GM12892 (cell line): ENCODE results near the gene FBXW8.

Experiments
- DNase-seq: peaks from one replicate; pipeline ENCODE4 v3.0.0; 2011; ENCODE audit not compliant: insufficient read length
- FAIRE-seq: peaks from 2 replicates; lab custom pipeline; 2011; peaks lifted over from hg19 to GRCh38; lab: Jason Lieb, UNC
- POLR2A ChIP-seq: IDR thresholded peaks from 2 replicates; pipeline ENCODE4 v1.6.1; 2011; ENCODE audit warnings: low read depth, low read length, control low read depth
- POLR2AphosphoS5 ChIP-seq: IDR thresholded peaks from 2 replicates; pipeline ENCODE4 v1.6.1; 2011; ENCODE audit warnings: low read depth, low read length, control low read depth
- TAF1 ChIP-seq: IDR thresholded peaks from 2 replicates; pipeline ENCODE4 v1.6.1; 2011; ENCODE audit warnings: low read depth, mild to moderate bottlenecking, control low read depth, low read length, borderline replicate concordance

Gene FBXW8

GRCh38 chr12:116931665-116932064, 20.9 kb downstream of the FBXW8 start:
- no peak for FAIRE-seq
- no peak for DNase-seq
- no peak for TF ChIP-seq POLR2A
- TF ChIP-seq POLR2AphosphoS5 = no peak
- no peak for TF ChIP-seq TAF1

GRCh38 chr12:116933091-116933490, 22.3 kb downstream of the FBXW8 start:
- TF ChIP-seq POLR2A (no peak), POLR2AphosphoS5 (no peak), TAF1 (no peak)
- FAIRE-seq (no peak), DNase-seq (no peak)

- TF ChIP-seq POLR2AphosphoS5 (no peak), POLR2A (no peak), TAF1 (no peak)
- FAIRE-seq = no peak
- DNase-seq = no peak
Observed at GRCh38 chr12:116933512-116934246, 22.9 kb downstream of the FBXW8 start.

GRCh38 chr12:116934908-116935705, 24.4 kb downstream of the FBXW8 start:
- no peak for TF ChIP-seq TAF1
- no peak for DNase-seq
- FAIRE-seq = no peak

- TF ChIP-seq TAF1 (no peak), POLR2AphosphoS5 (no peak), POLR2A (no peak)
- FAIRE-seq (no peak), DNase-seq (no peak)
Observed at GRCh38 chr12:116937640-116938039, 26.9 kb downstream of the FBXW8 start.

- FAIRE-seq (no peak), DNase-seq (no peak)
- no peak for TF ChIP-seq TAF1
- no peak for TF ChIP-seq POLR2A
- TF ChIP-seq POLR2AphosphoS5 = no peak
Observed at GRCh38 chr12:116939734-116940133, 29.0 kb downstream of the FBXW8 start.

- FAIRE-seq (no peak), DNase-seq (no peak)
- TF ChIP-seq POLR2A (no peak), TAF1 (no peak), POLR2AphosphoS5 (no peak)
Observed at GRCh38 chr12:116941188-116941587, 30.4 kb downstream of the FBXW8 start.

- DNase-seq = no peak
- no peak for FAIRE-seq
- TF ChIP-seq POLR2A (no peak), TAF1 (no peak), POLR2AphosphoS5 (no peak)
Observed at GRCh38 chr12:116943419-116944372, 32.9 kb downstream of the FBXW8 start.

GRCh38 chr12:116945886-116946550, 35.3 kb downstream of the FBXW8 start:
- FAIRE-seq (no peak), DNase-seq (no peak)
- TF ChIP-seq POLR2A = no peak
- TF ChIP-seq TAF1 = no peak

GRCh38 chr12:116948298-116948697, 37.5 kb downstream of the FBXW8 start:
- no peak for FAIRE-seq
- TF ChIP-seq TAF1 = no peak
- TF ChIP-seq POLR2A = no peak
- no peak for TF ChIP-seq POLR2AphosphoS5
- no peak for DNase-seq
